Gastroesophageal sphincter (tissue), 4 donors: ENCODE data around the gene PTPN20. TPM values are rescaled to one million over a fixed set of nuclear protein-coding genes. Genes with fewer than 3 reads are reported as not detected.
A peak's percentile ranks its signal among the peaks of the same experiment; 100 is the strongest.

Experiments used
- ATAC-seq: fragments of 150-250 bp; one replicate; pipeline ENCODE4 v1.9.1; 2016; ENCODE audit warnings: mild to moderate bottlenecking, moderate library complexity
- H3K27ac ChIP-seq, 4 donors: fragments of 200-600 bp; sonication (generic) in 3 of 4; 1 replicate in 3 of 4; 2 replicates in 1 of 4; pipeline ENCODE4 v1.5.1; 2016 to 2019
- H3K27me3 ChIP-seq: fragments of 200-600 bp; sonication (generic); one replicate; pipeline ENCODE4 v1.5.1; 2019
- H3K36me3 ChIP-seq, 2 donors: fragments of 200-600 bp; sonication (generic); one replicate each; pipeline ENCODE4 v1.5.1; 2019; ENCODE audit warnings: control low read depth in 1 of 2
- H3K4me1 ChIP-seq, 3 donors: fragments of 200-600 bp; sonication (generic); 1 replicate in 2 of 3; 2 replicates in 1 of 3; pipeline ENCODE4 v1.5.1; 2016 to 2019; ENCODE audit warnings: control low read depth in 2 of 3
- H3K4me3 ChIP-seq, 2 donors: fragments of 200-600 bp; sonication (generic); one replicate each; pipeline ENCODE4 v1.5.1; 2019; ENCODE audit warnings: mild to moderate bottlenecking in 1 of 2, moderate library complexity in 1 of 2
- H3K9me3 ChIP-seq, 3 donors: fragments of 200-600 bp; sonication (generic); one replicate each; pipeline ENCODE4 v1.5.1; 2017 to 2019; ENCODE audit warnings: control low read depth in 2 of 3
- EP300 ChIP-seq: sonication (generic); formaldehyde crosslinking; IDR thresholded peaks from one replicate; pipeline ENCODE4 v1.6.1; 2017; ENCODE audit warnings: antibody characterized with exemption, mild to moderate bottlenecking
- POLR2A ChIP-seq, 2 donors: fragments of 450-650 bp; IDR thresholded peaks; one replicate each; pipeline ENCODE4 v1.6.1; 2017; ENCODE audit warnings: antibody characterized with exemption in 2 of 2, mild to moderate bottlenecking in 2 of 2, moderate library complexity in 1 of 2
- POLR2AphosphoS5 ChIP-seq: sonication (generic); formaldehyde crosslinking; IDR thresholded peaks from one replicate; pipeline ENCODE4 v1.6.1; 2017; ENCODE audit warnings: antibody characterized with exemption
- WGBS, 2 donors: methylation state at CpG; one replicate each; pipeline ENCODE4 v1.1.5; 2018; ENCODE audit warnings: low coverage in 1 of 2; 5-methylcytosine and 5-hydroxymethylcytosine counted together
- total RNA-seq, 4 donors: library from RNA; depleted of rRNA; stranded (reverse); fragments of >200 nt; gene quantifications; one replicate each; pipeline ENCODE4 v1.1.0, GENCODE V29; 2016
- TF ChIP-seq, protein P1 (sequence below), 4 experiments: fragments of 200-600 bp in 2 of 4; fragments of 450-650 bp in 2 of 4; sonication (generic) in 1 of 4; IDR thresholded peaks; one replicate each; pipeline ENCODE4 v1.5.1; 2017 to 2019; ENCODE audit warnings: antibody characterized with exemption in 4 of 4, mild to moderate bottlenecking in 2 of 4, moderate library complexity in 2 of 4

Gene PTPN20
- total RNA-seq, 4 donors from 2014 or later: 0.94 to 9.5 (median 2.8) TPM

DNA sequence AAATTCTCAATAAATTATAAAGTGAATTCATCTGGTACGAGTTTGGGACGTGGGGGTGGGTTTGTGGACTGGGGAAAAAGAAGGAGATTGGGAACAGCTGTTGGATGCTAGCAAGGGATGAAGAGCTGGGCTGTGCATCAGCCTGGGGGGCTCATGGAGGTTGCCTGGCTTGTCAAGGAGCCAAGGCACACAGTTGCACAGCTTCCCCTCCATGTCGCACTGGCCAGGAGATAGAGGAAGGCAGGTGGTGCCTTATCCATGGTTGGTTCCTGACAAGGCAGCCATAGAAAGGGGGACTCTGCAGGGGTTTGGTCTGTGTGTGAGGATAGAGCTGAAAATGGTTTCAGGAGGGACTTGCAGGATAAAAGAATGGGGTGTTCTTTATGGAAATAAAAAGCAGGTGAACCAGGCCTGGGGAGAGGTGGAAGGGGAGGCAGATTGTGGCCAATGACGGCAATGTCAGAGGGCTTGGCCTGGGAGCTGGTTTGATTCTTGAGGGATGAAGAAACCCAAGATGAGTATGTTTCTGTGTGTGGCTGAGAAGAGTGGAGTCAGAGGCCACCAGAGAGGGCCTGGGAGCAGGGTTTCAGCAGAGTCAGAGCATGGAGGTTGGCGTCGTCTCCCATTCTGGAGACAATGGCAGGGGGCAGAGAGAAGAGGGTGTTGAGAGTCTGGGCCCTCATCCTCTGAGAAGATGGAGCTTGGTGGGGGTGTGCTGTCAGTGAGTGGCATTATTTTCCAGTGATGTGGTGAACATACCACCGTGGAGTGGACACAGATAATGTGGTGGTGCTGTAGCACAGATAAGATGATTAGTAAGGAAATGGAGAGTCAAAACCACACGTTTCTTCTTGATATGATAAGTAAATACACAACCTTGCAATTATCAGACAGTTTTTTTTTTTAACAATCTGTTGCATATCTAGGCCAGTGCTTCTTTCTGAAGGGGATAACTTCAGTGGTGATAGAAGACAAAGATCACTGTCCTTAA lies 108.2 kb downstream of the PTPN20 start:
- ATAC-seq: no peak
- no peak for TF ChIP-seq EP300
- TF ChIP-seq POLR2A (IDR thresholded peaks at IDR 0.05): no peak
- TF ChIP-seq, protein P1, sequence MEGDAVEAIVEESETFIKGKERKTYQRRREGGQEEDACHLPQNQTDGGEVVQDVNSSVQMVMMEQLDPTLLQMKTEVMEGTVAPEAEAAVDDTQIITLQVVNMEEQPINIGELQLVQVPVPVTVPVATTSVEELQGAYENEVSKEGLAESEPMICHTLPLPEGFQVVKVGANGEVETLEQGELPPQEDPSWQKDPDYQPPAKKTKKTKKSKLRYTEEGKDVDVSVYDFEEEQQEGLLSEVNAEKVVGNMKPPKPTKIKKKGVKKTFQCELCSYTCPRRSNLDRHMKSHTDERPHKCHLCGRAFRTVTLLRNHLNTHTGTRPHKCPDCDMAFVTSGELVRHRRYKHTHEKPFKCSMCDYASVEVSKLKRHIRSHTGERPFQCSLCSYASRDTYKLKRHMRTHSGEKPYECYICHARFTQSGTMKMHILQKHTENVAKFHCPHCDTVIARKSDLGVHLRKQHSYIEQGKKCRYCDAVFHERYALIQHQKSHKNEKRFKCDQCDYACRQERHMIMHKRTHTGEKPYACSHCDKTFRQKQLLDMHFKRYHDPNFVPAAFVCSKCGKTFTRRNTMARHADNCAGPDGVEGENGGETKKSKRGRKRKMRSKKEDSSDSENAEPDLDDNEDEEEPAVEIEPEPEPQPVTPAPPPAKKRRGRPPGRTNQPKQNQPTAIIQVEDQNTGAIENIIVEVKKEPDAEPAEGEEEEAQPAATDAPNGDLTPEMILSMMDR (IDR thresholded peaks at IDR 0.05): no peak
- no peak for TF ChIP-seq POLR2AphosphoS5
- Histone ChIP-seq H3K9me3 (no peaks in the 10 kb centered on the region), H3K36me3 (no peaks in the 10 kb centered on the region), H3K27me3 (peaks cover 10% of the 10 kb centered on the region), H3K4me3 (no peak overlapping the region), H3K4me1 (peaks cover 0 to 3% (median 0%) of the 10 kb centered on the region in 3 donors), H3K27ac (no peak overlapping the region)
- 70 to 86% methylated on average over 6 to 8 of the region's 8 CpGs for WGBS, 2 donors

- no peak overlapping the region for H3K4me3 ChIP-seq
- TF ChIP-seq POLR2A (IDR thresholded peaks at IDR 0.05): no peak
- no peak for TF ChIP-seq POLR2AphosphoS5
- TF ChIP-seq EP300: no peak
- no peak overlapping the region for H3K27ac ChIP-seq
- no peaks in the 10 kb centered on the region for H3K36me3 ChIP-seq
- no peaks in the 10 kb centered on the region for H3K9me3 ChIP-seq
- peaks cover 10% of the 10 kb centered on the region for H3K27me3 ChIP-seq
- 29 to 72% methylated on average over 1 to 3 of the region's 5 CpGs for WGBS, 2 donors
- peak; percentile 30 for ATAC-seq
- peaks cover 0 to 12% (median 0%) of the 10 kb centered on the region in 3 donors for H3K4me1 ChIP-seq
Observed at GRCh38 chr10:47020471-47020870, 109.2 kb downstream of the PTPN20 start.

DNA sequence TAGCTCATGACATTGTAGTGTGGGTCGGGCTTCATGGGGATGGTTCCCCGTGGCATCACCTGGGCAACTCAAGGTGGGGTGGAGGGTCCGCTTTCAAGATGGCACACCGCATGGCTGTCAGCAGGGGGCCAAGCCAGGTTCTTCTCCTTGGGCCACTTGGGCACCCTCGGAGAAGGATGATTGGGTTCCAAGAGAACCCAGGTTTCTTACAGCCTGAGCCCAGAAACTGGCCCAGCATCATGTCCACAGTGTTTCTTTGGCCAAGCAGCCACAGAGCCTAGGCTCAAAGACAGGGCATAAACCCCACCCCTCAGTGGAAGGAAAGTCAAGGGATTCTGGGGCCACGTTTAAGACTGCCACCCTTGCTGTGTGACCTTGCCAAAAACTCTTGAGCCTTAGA lies 110.6 kb downstream of the PTPN20 start:
- no peak for TF ChIP-seq EP300
- no peak for TF ChIP-seq POLR2AphosphoS5
- no peak for TF ChIP-seq POLR2A (IDR thresholded peaks at IDR 0.05)
- TF ChIP-seq, protein P1 (IDR thresholded peaks at IDR 0.05): no peak
- no peaks in the 10 kb centered on the region for H3K36me3 ChIP-seq
- peaks cover 0 to 18% (median 0%) of the 10 kb centered on the region in 3 donors for H3K4me1 ChIP-seq
- peaks cover 5% of the 10 kb centered on the region for H3K27me3 ChIP-seq
- ATAC-seq: no peak
- no peaks in the 10 kb centered on the region for H3K9me3 ChIP-seq
- no peak overlapping the region for H3K27ac ChIP-seq
- 43% methylated on average over 1 of the region's 6 CpGs for WGBS, 2 donors
- H3K4me3 ChIP-seq: no peak overlapping the region

GRCh38 chr10:47022311-47023131 lies 111.3 kb downstream of the PTPN20 start:
- peak; percentile 29 for ATAC-seq
- no peak for TF ChIP-seq POLR2A (IDR thresholded peaks at IDR 0.05)
- no peak for TF ChIP-seq EP300
- TF ChIP-seq POLR2AphosphoS5: no peak
- TF ChIP-seq, protein P1 (IDR thresholded peaks at IDR 0.05): no peak
- Histone ChIP-seq H3K27me3 (no peaks in the 10 kb centered on the region), H3K4me3 (no peak overlapping the region), H3K9me3 (no peaks in the 10 kb centered on the region), H3K36me3 (no peaks in the 10 kb centered on the region), H3K4me1 (peaks cover 0 to 18% (median 0%) of the 10 kb centered on the region in 3 donors), H3K27ac (peak overlapping the region in 2 of 4 donors; percentile 29 to 43)
- WGBS, 2 donors: 57% methylated on average over 4 of the region's 16 CpGs; no CpG with 5 or more reads in 1 of the 2 donors
